Thyroid gland (tissue), 4 donors: Measurements from ENCODE around the gene SYMPK. TPM values are rescaled to one million over a fixed set of nuclear protein-coding genes. Genes with fewer than 3 reads are reported as not detected.

ENCODE experiments used
- DNase-seq, 2 donors: peaks; one replicate each; pipeline ENCODE4 v3.0.0-alpha.2; 2019
- H3K27ac ChIP-seq, 3 donors: fragments of 200-600 bp; sonication (generic); 1 replicate in 2 of 3; 2 replicates in 1 of 3; pipeline ENCODE4 v1.5.1; 2016 to 2019; ENCODE audit warnings: mild to moderate bottlenecking in 1 of 3, moderate library complexity in 1 of 3
- H3K27me3 ChIP-seq: fragments of 200-600 bp; sonication (generic); one replicate; pipeline ENCODE4 v1.5.1; 2019
- H3K36me3 ChIP-seq, 2 donors: fragments of 200-600 bp; sonication (generic); one replicate each; pipeline ENCODE4 v1.5.1; 2016 to 2019
- H3K4me1 ChIP-seq, 2 donors: fragments of 200-600 bp; sonication (generic); one replicate each; pipeline ENCODE4 v1.5.1; 2017 to 2019
- H3K4me3 ChIP-seq, 3 donors: fragments of 200-600 bp; sonication (generic); replicated peaks in 1 of 3; 1 replicate in 2 of 3; 2 replicates in 1 of 3; pipeline ENCODE4 v1.5.1; 2016; ENCODE audit warnings: mild to moderate bottlenecking in 1 of 3
- H3K9me3 ChIP-seq: fragments of 200-600 bp; sonication (generic); one replicate; pipeline ENCODE4 v1.5.1; 2017
- POLR2A ChIP-seq, 2 donors: fragments of 450-650 bp; IDR thresholded peaks; one replicate each; pipeline ENCODE4 v1.6.1; 2017; ENCODE audit warnings: antibody characterized with exemption in 2 of 2, mild to moderate bottlenecking in 2 of 2, moderate library complexity in 1 of 2
- WGBS, 2 donors: methylation state at CpG; one replicate each; pipeline ENCODE4 v1.1.5; 2017; 5-methylcytosine and 5-hydroxymethylcytosine counted together
- intact Hi-C: fragments of 100-400 bp; cut with DNase I; formaldehyde crosslinking; loops from one replicate; pipeline ENCODE4 v1.15.1; 2023
- total RNA-seq, 4 donors: library from RNA; depleted of rRNA; stranded (reverse); fragments of >200 nt; gene quantifications; one replicate each; pipeline ENCODE4 v1.2.3, GENCODE V29; 2016
- TF ChIP-seq, protein P1 (sequence below), 6 experiments: fragments of 200-600 bp in 3 of 6; fragments of 450-650 bp in 3 of 6; sonication (generic) in 3 of 6; IDR thresholded peaks; one replicate each; pipeline ENCODE4 v1.5.1; 2016 to 2019; ENCODE audit warnings: antibody characterized with exemption in 6 of 6, mild to moderate bottlenecking in 2 of 6, inconsistent platforms in 1 of 6, moderate library complexity in 1 of 6

The SYMPK gene
- total RNA-seq, 4 donors from 2014 or later, result 32.4 to 56.8 (median 38.7) TPM

DNA sequence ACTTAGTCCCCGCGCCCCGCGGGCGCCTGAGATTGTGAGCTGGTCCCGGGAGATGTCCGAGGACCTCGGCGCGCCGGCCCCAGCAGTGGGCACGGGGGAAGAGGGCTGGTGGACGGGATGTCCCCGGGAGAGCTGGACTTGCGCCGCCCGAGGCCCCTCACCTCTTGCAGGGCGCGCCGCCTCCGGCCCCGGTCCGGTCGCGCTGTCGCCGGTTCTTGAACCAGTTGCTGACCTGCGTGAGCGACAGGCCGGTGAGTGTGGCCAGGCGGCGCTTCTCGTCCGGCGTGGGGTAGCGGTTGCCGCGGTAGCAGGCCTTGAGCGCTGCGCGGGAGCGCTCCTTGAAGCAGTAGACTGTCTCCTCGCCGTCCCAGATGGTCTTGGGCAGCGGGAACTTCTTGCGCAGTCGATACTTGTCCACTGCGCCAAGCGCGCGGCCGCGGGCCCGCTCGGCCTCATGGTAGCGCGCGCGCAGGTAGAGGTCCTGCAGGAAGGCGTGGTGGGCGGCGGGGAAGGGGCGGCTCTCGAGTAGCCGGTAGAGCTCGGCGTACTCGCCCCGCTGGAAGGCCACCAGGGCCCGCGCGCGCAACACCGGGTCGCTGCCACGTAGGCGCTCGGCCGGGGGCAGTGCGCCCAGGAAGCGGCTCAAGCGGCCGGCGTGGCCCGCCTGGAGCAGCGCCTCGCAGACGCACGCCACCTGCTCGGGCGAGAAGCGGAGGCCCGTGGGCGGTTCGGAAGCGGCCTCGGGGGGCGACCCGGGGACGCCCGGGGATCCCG lies 94.9 kb downstream of the SYMPK start:
- intact Hi-C loops, result loop anchor here (10.0 kb wide), 1 partner anchor 53 kb away; no protein-coding TSS in a partner anchor
- WGBS, 2 donors, result 2% methylated on average over 20 of the region's 102 CpGs; no CpG with 5 or more reads in 1 of the 2 donors
- TF ChIP-seq POLR2A (IDR thresholded peaks at IDR 0.05), result peak in 1 of 2 donors; percentile 88
- TF ChIP-seq, protein P1, sequence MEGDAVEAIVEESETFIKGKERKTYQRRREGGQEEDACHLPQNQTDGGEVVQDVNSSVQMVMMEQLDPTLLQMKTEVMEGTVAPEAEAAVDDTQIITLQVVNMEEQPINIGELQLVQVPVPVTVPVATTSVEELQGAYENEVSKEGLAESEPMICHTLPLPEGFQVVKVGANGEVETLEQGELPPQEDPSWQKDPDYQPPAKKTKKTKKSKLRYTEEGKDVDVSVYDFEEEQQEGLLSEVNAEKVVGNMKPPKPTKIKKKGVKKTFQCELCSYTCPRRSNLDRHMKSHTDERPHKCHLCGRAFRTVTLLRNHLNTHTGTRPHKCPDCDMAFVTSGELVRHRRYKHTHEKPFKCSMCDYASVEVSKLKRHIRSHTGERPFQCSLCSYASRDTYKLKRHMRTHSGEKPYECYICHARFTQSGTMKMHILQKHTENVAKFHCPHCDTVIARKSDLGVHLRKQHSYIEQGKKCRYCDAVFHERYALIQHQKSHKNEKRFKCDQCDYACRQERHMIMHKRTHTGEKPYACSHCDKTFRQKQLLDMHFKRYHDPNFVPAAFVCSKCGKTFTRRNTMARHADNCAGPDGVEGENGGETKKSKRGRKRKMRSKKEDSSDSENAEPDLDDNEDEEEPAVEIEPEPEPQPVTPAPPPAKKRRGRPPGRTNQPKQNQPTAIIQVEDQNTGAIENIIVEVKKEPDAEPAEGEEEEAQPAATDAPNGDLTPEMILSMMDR (IDR thresholded peaks at IDR 0.05), result no peak
- peak; percentile 86 to 87 for DNase-seq
- H3K27me3 ChIP-seq, result no peaks in the 10 kb centered on the region
- peak overlapping the region; percentile 91 to 96 (median 95) for H3K27ac ChIP-seq
- peaks cover 0 to 4% of the 10 kb centered on the region in 2 donors for H3K36me3 ChIP-seq
- peaks cover 33 to 43% of the 10 kb centered on the region in 2 donors for H3K4me1 ChIP-seq
- peak overlapping the region; percentile 15 to 93 (median 59) for H3K4me3 ChIP-seq
- H3K9me3 ChIP-seq, result no peaks in the 10 kb centered on the region

DNA sequence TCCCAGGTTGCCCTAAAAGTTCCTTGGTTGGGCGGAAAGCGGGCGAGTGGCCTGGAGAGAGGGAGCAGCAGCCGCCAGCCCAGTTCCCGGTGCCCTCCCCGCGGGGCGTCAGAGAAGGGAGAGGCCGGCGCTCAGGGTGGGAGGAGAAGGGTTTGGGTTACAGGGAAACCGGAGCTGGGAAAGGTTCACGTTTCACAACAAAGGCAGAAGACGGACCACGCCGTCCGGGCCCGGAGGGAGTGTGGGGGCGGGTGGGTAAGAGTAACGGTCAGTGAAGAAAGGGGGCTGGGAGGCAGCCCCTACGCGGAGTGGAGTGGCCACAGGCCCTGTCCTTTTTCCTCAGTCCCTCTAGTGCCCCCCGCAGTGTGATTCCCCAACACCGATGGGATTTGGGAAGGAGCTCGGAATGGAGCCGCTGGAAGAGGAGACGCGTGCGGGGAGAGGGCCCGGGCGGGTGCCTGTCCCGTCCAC lies 95.5 kb downstream of the SYMPK start:
- TF ChIP-seq, protein P1 (IDR thresholded peaks at IDR 0.05), result no peak
- peak; percentile 46 to 77 for TF ChIP-seq POLR2A (IDR thresholded peaks at IDR 0.05)
- Histone ChIP-seq H3K4me3 (peak overlapping the region; percentile 15 to 93 (median 59)), H3K36me3 (peaks cover 0 to 3% of the 10 kb centered on the region in 2 donors), H3K4me1 (peaks cover 33 to 43% of the 10 kb centered on the region in 2 donors), H3K9me3 (no peaks in the 10 kb centered on the region), H3K27me3 (no peaks in the 10 kb centered on the region), H3K27ac (peak overlapping the region; percentile 91 to 96 (median 95))
- 6 to 13% methylated on average over 15 to 31 of the region's 31 CpGs for WGBS, 2 donors
- intact Hi-C loops, result loop anchor here (10.0 kb wide), 1 partner anchor 53 kb away; no protein-coding TSS in a partner anchor
- peak; percentile 78 to 83 for DNase-seq

DNA sequence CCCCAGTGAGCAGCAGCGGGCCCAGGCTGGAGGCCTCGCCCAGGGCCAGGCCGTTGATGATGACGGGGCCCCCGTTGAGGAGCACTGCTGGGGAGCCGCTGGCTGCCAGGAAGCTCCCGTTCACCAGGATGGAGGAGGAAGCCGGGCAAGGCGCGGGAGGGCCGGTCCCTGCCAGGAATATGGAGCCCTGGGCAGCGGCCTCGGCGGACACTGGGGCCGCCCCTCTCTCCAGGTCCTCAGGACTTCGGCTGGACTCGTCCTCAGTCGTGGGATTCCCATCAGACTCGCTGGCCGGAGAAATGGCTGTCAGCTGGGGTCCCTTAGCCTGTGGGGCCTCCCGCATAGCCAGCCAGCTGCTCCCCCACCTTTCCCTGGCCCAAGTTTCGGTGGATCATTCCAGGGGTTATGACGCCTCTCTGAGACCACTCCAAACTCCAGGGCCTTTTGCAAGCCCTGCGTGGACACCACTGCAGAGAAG lies 96.0 kb downstream of the SYMPK start:
- H3K4me3 ChIP-seq, result peak overlapping the region; percentile 15 to 93 (median 59)
- H3K27me3 ChIP-seq, result no peaks in the 10 kb centered on the region
- peak in 1 of 2 donors; percentile 46 for DNase-seq
- peak overlapping the region; percentile 91 to 96 (median 95) for H3K27ac ChIP-seq
- TF ChIP-seq, protein P1 (IDR thresholded peaks at IDR 0.05), result no peak
- TF ChIP-seq POLR2A (IDR thresholded peaks at IDR 0.05), result no peak
- peaks cover 33 to 43% of the 10 kb centered on the region in 2 donors for H3K4me1 ChIP-seq
- peaks cover 0 to 3% of the 10 kb centered on the region in 2 donors for H3K36me3 ChIP-seq
- no peaks in the 10 kb centered on the region for H3K9me3 ChIP-seq
- intact Hi-C loops, result loop anchor here (10.0 kb wide), 1 partner anchor 52 kb away; no protein-coding TSS in a partner anchor
- 15 to 35% methylated on average over 8 to 11 of the region's 24 CpGs for WGBS, 2 donors

DNA sequence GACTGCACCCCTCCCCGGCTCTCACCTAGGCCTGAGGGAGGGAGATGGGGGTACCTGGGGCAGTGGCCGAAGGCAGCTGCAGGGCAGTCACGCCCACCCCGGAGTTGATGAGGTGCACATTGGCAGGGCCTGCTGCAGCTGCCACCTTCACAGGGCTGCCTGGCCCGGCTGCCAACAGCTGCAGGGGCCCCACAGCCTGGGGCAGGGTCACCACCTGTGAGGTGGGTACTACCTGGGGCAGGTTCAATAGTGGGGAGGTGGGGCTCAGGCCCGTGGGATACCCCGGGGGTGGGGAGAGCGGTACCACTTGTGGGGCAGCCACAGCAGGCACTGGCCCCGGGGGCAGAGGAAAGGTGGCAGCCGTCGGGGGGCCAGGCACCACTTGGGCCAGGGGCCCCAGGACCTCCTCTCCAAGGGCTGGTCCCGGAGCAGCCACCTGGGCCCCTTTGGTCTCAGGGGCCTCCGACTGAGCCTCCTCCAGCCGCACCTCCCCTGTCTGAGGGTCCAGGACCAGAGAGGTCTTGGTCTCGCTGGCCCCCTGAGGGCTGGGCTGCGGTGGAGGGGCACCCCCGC lies 96.6 kb downstream of the SYMPK start:
- no peaks in the 10 kb centered on the region for H3K27me3 ChIP-seq
- DNase-seq, result no peak
- H3K9me3 ChIP-seq, result no peaks in the 10 kb centered on the region
- peaks cover 33 to 43% of the 10 kb centered on the region in 2 donors for H3K4me1 ChIP-seq
- WGBS, 2 donors, result 57 to 70% methylated on average over 2 to 13 of the region's 17 CpGs
- intact Hi-C loops, result loop anchor here (10.0 kb wide), 1 partner anchor 52 kb away; no protein-coding TSS in a partner anchor
- TF ChIP-seq, protein P1 (IDR thresholded peaks at IDR 0.05), result no peak
- no peak for TF ChIP-seq POLR2A (IDR thresholded peaks at IDR 0.05)
- H3K4me3 ChIP-seq, result peak overlapping the region in 2 of 3 donors; percentile 59 to 93
- H3K36me3 ChIP-seq, result peaks cover 0 to 3% of the 10 kb centered on the region in 2 donors
- peak overlapping the region; percentile 91 to 96 (median 95) for H3K27ac ChIP-seq
